Measurements from ENCODE around the gene TPRA1. TPM values are rescaled to one million over a fixed set of nuclear protein-coding genes. Genes with fewer than 3 reads are reported as not detected.

The TPRA1 gene
- total RNA-seq, 1 experiment from 2014 or later = 47.0 TPM

DNA sequence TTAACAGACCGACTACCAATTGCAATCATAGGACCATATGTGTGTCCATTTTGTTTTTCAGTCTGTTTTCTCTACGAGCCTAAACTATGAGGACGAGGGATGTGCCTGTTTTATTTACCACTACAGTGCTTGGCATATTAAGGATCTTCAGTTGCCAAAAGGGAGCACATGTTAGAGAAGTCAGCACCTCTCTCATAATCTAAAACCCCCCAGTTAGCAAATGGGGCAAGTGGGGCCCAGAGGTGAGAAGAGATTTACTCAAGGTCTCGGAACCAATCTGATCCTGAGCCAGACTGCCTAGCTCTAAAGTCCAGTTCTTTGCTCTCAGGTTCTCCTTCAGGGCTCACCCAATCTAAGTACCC lies 37.9 kb upstream of the TPRA1 start:
- intact Hi-C loops (cut with micrococcal nuclease) = no loop called here
- TF ChIP-seq, protein P1, sequence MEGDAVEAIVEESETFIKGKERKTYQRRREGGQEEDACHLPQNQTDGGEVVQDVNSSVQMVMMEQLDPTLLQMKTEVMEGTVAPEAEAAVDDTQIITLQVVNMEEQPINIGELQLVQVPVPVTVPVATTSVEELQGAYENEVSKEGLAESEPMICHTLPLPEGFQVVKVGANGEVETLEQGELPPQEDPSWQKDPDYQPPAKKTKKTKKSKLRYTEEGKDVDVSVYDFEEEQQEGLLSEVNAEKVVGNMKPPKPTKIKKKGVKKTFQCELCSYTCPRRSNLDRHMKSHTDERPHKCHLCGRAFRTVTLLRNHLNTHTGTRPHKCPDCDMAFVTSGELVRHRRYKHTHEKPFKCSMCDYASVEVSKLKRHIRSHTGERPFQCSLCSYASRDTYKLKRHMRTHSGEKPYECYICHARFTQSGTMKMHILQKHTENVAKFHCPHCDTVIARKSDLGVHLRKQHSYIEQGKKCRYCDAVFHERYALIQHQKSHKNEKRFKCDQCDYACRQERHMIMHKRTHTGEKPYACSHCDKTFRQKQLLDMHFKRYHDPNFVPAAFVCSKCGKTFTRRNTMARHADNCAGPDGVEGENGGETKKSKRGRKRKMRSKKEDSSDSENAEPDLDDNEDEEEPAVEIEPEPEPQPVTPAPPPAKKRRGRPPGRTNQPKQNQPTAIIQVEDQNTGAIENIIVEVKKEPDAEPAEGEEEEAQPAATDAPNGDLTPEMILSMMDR (IDR thresholded peaks at IDR 0.05; ENCODE audit: unreplicated experiment) = no peak
- no TSS peak for BruUV-seq (replicated peaks)
- Mint-ChIP-seq H3K4me1 (ENCODE audit: insufficient read depth, unreplicated experiment) (peaks cover 8% of the 10 kb centered on the region), H3K36me3 (ENCODE audit: insufficient read depth, unreplicated experiment) (no peaks in the 10 kb centered on the region), H3K4me3 (ENCODE audit: unreplicated experiment) (peak overlapping the region; percentile 72), H3K27ac (ENCODE audit: low read depth, unreplicated experiment) (no peak overlapping the region), H3K9me3 (ENCODE audit: unreplicated experiment) (no peaks in the 10 kb centered on the region), H3K27me3 (ENCODE audit: insufficient read depth, unreplicated experiment) (peaks cover 16% of the 10 kb centered on the region)
- CTCF ChIA-PET = no interaction called here
- DNase-seq (ENCODE audit: unreplicated experiment) = no peak
- POLR2A ChIA-PET = interaction anchor here (2.4 kb wide), 1 partner anchor 11 kb away, joined by 11 read pairs; no protein-coding TSS in a partner anchor

DNA sequence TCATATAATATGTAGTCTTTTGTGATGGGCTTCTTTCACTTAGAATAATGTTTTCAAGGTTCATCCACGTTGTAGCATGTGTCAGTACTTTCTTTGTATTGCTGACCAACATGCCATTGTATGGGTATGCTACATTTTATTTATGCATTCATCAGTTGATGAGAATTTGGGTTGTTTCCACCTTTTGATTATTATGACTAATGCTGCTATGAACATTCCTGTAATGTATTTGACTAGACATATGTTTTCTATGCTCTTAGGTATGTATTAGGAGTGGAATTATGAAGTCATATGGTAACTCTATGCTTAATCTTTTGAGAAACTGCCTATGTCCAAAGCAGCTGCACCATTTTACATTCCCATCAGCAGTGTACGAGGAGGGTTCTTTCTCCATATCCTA lies 35.3 kb upstream of the TPRA1 start:
- intact Hi-C loops (cut with micrococcal nuclease) = no loop called here
- H3K4me1 Mint-ChIP-seq (ENCODE audit: insufficient read depth, unreplicated experiment) = peaks cover 8% of the 10 kb centered on the region
- H3K27ac Mint-ChIP-seq (ENCODE audit: low read depth, unreplicated experiment) = no peak overlapping the region
- BruUV-seq (replicated peaks) = no TSS peak
- no peaks in the 10 kb centered on the region for H3K9me3 Mint-ChIP-seq (ENCODE audit: unreplicated experiment)
- H3K36me3 Mint-ChIP-seq (ENCODE audit: insufficient read depth, unreplicated experiment) = peaks cover 10% of the 10 kb centered on the region
- peaks cover 16% of the 10 kb centered on the region for H3K27me3 Mint-ChIP-seq (ENCODE audit: insufficient read depth, unreplicated experiment)
- ChIA-PET POLR2A (no interaction called here), CTCF (interaction anchor here (1.0 kb wide), 1 partner anchor 27 kb away, joined by 3 read pairs; no protein-coding TSS in a partner anchor)
- TF ChIP-seq, protein P1 (IDR thresholded peaks at IDR 0.05; ENCODE audit: unreplicated experiment) = no peak
- no peak overlapping the region for H3K4me3 Mint-ChIP-seq (ENCODE audit: unreplicated experiment)
- DNase-seq (ENCODE audit: unreplicated experiment) = no peak

DNA sequence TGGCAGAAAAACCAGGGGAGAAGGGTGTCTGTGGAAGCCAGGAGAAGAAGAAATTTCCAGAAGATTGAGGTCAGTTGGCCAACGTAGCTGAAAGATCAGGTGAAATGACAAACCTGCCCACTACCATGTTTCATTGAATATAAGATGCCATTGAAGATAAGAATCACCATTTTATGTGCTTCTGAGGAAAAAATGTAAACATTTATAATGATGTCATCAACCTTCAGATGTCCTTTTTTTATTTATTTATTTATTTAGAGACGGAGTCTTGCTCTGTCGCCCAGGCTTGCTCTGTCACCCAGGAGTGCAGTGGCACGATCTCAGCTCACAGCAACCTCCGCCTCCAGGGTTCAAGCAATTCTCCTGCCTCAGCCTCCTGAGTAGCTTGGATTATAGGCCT lies 33.5 kb upstream of the TPRA1 start:
- CTCF ChIA-PET = no interaction called here
- no peak for DNase-seq (ENCODE audit: unreplicated experiment)
- H3K27me3 Mint-ChIP-seq (ENCODE audit: insufficient read depth, unreplicated experiment) = peaks cover 16% of the 10 kb centered on the region

DNA sequence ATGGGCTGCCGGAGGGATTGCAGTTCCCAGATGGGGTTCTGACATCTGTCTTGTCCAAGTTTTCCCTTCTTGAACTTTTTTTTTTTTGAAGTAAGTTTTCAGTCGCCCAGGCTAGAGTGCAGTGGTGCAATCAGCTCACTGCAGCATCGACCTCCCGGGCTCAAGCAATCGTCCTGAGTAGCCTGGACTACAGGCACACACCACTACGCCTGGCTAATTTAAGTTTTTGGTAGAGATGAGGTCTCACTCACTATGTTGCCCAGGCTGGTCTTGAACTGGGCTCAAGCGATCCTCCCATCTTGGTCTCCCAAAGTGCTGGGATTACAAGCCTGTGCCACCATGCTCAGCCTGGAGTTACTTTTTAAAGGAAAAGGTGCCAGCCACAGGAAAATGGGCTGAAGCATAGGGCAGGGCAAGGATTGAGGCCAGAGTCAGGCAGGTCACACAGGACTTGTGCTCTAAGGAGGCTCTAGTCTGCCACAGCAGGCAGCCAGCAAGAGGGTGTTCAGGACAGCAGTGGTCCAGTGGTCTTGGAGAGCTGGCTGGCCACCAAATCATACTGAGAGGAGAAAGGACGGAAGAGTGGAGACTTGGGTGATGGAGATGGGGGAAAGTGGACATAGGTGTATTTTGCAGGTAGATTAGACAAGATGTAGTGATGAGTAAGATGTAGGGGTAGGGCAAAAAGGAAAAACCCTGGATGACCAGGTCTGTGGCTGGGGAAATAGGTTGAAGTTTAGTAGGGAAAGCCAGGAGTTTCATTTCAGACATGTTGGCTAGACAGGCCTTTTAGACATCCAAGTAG lies 32.4 kb upstream of the TPRA1 start:
- peaks cover 8% of the 10 kb centered on the region for H3K27me3 Mint-ChIP-seq (ENCODE audit: insufficient read depth, unreplicated experiment)
- ChIA-PET POLR2A (no interaction called here), CTCF (interaction anchor here (0.7 kb wide), 1 partner anchor 1067 kb away, joined by 3 read pairs; no protein-coding TSS in a partner anchor)
- intact Hi-C loops (cut with micrococcal nuclease) = no loop called here
- no peak overlapping the region for H3K4me3 Mint-ChIP-seq (ENCODE audit: unreplicated experiment)
- DNase-seq (ENCODE audit: unreplicated experiment) = no peak
- BruUV-seq (replicated peaks) = no TSS peak
- no peaks in the 10 kb centered on the region for H3K4me1 Mint-ChIP-seq (ENCODE audit: insufficient read depth, unreplicated experiment)
- H3K36me3 Mint-ChIP-seq (ENCODE audit: insufficient read depth, unreplicated experiment) = peaks cover 19% of the 10 kb centered on the region
- H3K9me3 Mint-ChIP-seq (ENCODE audit: unreplicated experiment) = no peaks in the 10 kb centered on the region
- H3K27ac Mint-ChIP-seq (ENCODE audit: low read depth, unreplicated experiment) = no peak overlapping the region
- TF ChIP-seq, protein P1 (IDR thresholded peaks at IDR 0.05; ENCODE audit: unreplicated experiment) = no peak

More for the DNA sequence above, 33.5 kb upstream of the TPRA1 start:
- no TSS peak for BruUV-seq (replicated peaks)
- no peak overlapping the region for H3K4me3 Mint-ChIP-seq (ENCODE audit: unreplicated experiment)
- no peaks in the 10 kb centered on the region for H3K9me3 Mint-ChIP-seq (ENCODE audit: unreplicated experiment)
- no peak overlapping the region for H3K27ac Mint-ChIP-seq (ENCODE audit: low read depth, unreplicated experiment)
- H3K4me1 Mint-ChIP-seq (ENCODE audit: insufficient read depth, unreplicated experiment) = no peaks in the 10 kb centered on the region
- intact Hi-C loops (cut with micrococcal nuclease) = no loop called here
- H3K36me3 Mint-ChIP-seq (ENCODE audit: insufficient read depth, unreplicated experiment) = peaks cover 15% of the 10 kb centered on the region
- POLR2A ChIA-PET = interaction anchor here (0.9 kb wide), 1 partner anchor 48 kb away, joined by 3 read pairs; no protein-coding TSS in a partner anchor
- TF ChIP-seq, protein P1 (IDR thresholded peaks at IDR 0.05; ENCODE audit: unreplicated experiment) = no peak

Data from MCF 10A (cell line).